Adrenal gland (tissue), 12 donors: ENCODE measurements around the gene PACSIN2. TPM values are rescaled to one million over a fixed set of nuclear protein-coding genes. Genes with fewer than 3 reads are reported as not detected.
A peak's percentile ranks its signal among the peaks of the same experiment; 100 is the strongest.
"Not testable (repeated sequence)": the region's sequence is repeated elsewhere in the genome, so short reads cannot be mapped to it uniquely, and the experiment has no call there.

Experiments
- DNase-seq, 7 donors: peaks; one replicate each; pipeline ENCODE4 v3.0.0-alpha.2; 2019 to 2020
- H3K27ac ChIP-seq, 5 donors: fragments of 200-600 bp; sonication (generic) in 4 of 5; 1 replicate in 3 of 5; 2 replicates in 2 of 5; pipeline versions ENCODE4 v1.5.1 to v1.8.0; 2016 to 2020; ENCODE audit warnings: mild to moderate bottlenecking in 1 of 5
- H3K27me3 ChIP-seq: fragments of 200-600 bp; 2 replicates; pipeline ENCODE4 v1.8.0; 2021
- H3K36me3 ChIP-seq, 2 donors: fragments of 200-600 bp; replicated peaks in 1 of 2; 1 replicate in 1 of 2; 2 replicates in 1 of 2; pipeline versions ENCODE4 v1.5.1 to v1.8.0; 2018 to 2022
- H3K4me1 ChIP-seq, 2 donors: fragments of 200-600 bp; replicated peaks in 1 of 2; 1 replicate in 1 of 2; 2 replicates in 1 of 2; pipeline versions ENCODE4 v1.5.1 to v1.8.0; 2018 to 2021
- H3K4me3 ChIP-seq, 4 donors: fragments of 200-600 bp; sonication (generic) in 3 of 4; one replicate each; pipeline ENCODE4 v1.5.1; 2016 to 2018
- H3K9me3 ChIP-seq, 3 donors: fragments of 200-600 bp; sonication (generic) in 1 of 3; replicated peaks in 1 of 3; 1 replicate in 2 of 3; 2 replicates in 1 of 3; pipeline versions ENCODE4 v1.5.1 to v1.8.0; 2016 to 2021
- POLR2A ChIP-seq, 2 donors: fragments of 450-650 bp; IDR thresholded peaks; one replicate each; pipeline ENCODE4 v1.6.1; 2017; ENCODE audit warnings: antibody characterized with exemption in 2 of 2, mild to moderate bottlenecking in 2 of 2, moderate library complexity in 1 of 2
- WGBS, 4 donors: extraction: QIAGEN DNeasy Blood & Tissue Kit in 2 of 4; methylation state at CpG; one replicate each; pipeline versions ENCODE4 v1.1.5 to v1.1.7; 2013 to 2017; 5-methylcytosine and 5-hydroxymethylcytosine counted together
- intact Hi-C, 2 donors: fragments of 100-400 bp; cut with DNase I; formaldehyde crosslinking; loops; one replicate each; pipeline versions ENCODE4 v1.14.1 to v1.15.0; 2022 to 2023
- polyA plus RNA-seq, 3 donors: library from polyadenylated mRNA; stranded (reverse); fragments of 200-250 nt in 2 of 3; fragments of 350-450 nt in 1 of 3; fragmentation: Illumina TruSeq in 1 of 3; extraction: RNeasy Lipid Tissue Mini Kit (QIAGEN cat#74804) in 1 of 3; gene quantifications; one replicate each; pipeline ENCODE4 v1.2.3, GENCODE V29; 2013 to 2014
- total RNA-seq, 9 donors: library from RNA; depleted of rRNA in 4 of 9; stranded (reverse); fragments of >200 nt in 4 of 9; fragments of 120-200 nt in 1 of 9; fragmentation: NEBNext Ultra II Directional in 1 of 9; extraction: Animal tissue kit (Norgen Biotek cat#: 25700) in 1 of 9; gene quantifications; one replicate each; pipeline versions ENCODE4 v1.1.0 to v1.2.4, GENCODE V29; 2013 to 2023
- TF ChIP-seq, protein P1 (sequence below), 6 experiments: fragments of 450-650 bp in 4 of 6; fragments of 200-600 bp in 2 of 6; sonication (generic) in 1 of 6; IDR thresholded peaks; 1 replicate in 5 of 6; 2 replicates in 1 of 6; pipeline versions ENCODE4 v1.5.1 to v1.8.0; 2016 to 2021; ENCODE audit warnings: antibody characterized with exemption in 6 of 6, mild to moderate bottlenecking in 2 of 6, moderate library complexity in 1 of 6
- donor health status: healthy with polysubstance abuse.
- donor health status: Bipolar disorder and iron deficiency.
- donor health status: DM: yes; HTN: yes; CAD: no.
- donor health status: DM: no; HTN: no; CAD: no.
- donor health status: DM: no; HTN: no; CAD: no.
- donor health status: DM: yes; HTN: yes; CAD: no.

PACSIN2 gene
- total and polyA plus RNA-seq, 12 donors, result 29.8 to 186 (median 115) TPM

- Histone ChIP-seq H3K4me3 (no peak overlapping the region), H3K4me1 (peaks cover 34 to 67% of the 10 kb centered on the region in 2 donors), H3K27me3 (no peaks in the 10 kb centered on the region), H3K36me3 (no peaks in the 10 kb centered on the region), H3K27ac (peak overlapping the region in 3 of 5 donors; percentile 2 to 44 (median 28)), H3K9me3 (no peaks in the 10 kb centered on the region)
- WGBS, 4 donors, result 52 to 66% (median 62%) methylated on average over 3 to 4 of the region's 4 CpGs
- TF ChIP-seq, protein P1, sequence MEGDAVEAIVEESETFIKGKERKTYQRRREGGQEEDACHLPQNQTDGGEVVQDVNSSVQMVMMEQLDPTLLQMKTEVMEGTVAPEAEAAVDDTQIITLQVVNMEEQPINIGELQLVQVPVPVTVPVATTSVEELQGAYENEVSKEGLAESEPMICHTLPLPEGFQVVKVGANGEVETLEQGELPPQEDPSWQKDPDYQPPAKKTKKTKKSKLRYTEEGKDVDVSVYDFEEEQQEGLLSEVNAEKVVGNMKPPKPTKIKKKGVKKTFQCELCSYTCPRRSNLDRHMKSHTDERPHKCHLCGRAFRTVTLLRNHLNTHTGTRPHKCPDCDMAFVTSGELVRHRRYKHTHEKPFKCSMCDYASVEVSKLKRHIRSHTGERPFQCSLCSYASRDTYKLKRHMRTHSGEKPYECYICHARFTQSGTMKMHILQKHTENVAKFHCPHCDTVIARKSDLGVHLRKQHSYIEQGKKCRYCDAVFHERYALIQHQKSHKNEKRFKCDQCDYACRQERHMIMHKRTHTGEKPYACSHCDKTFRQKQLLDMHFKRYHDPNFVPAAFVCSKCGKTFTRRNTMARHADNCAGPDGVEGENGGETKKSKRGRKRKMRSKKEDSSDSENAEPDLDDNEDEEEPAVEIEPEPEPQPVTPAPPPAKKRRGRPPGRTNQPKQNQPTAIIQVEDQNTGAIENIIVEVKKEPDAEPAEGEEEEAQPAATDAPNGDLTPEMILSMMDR (IDR thresholded peaks at IDR 0.05), result no peak
- no peak for TF ChIP-seq POLR2A (IDR thresholded peaks at IDR 0.05)
- intact Hi-C loops, result no loop called here
- peak in 1 of 7 donors; percentile 12 for DNase-seq
Observed at GRCh38 chr22:42926104-42926503, 88.8 kb downstream of the PACSIN2 start.

GRCh38 chr22:42925598-42925997 is 89.4 kb downstream of the PACSIN2 start:
- Histone ChIP-seq H3K9me3 (no peaks in the 10 kb centered on the region), H3K27ac (peak overlapping the region in 3 of 5 donors; percentile 2 to 44 (median 28)), H3K36me3 (no peaks in the 10 kb centered on the region), H3K4me3 (no peak overlapping the region), H3K4me1 (peaks cover 34 to 66% of the 10 kb centered on the region in 2 donors), H3K27me3 (no peaks in the 10 kb centered on the region)
- TF ChIP-seq POLR2A (IDR thresholded peaks at IDR 0.05), result no peak
- TF ChIP-seq, protein P1 (IDR thresholded peaks at IDR 0.05), result no peak
- peak in 1 of 7 donors; percentile 15 for DNase-seq
- intact Hi-C loops, result no loop called here
- 70 to 91% (median 81%) methylated on average over 4 to 6 of the region's 6 CpGs for WGBS, 4 donors

GRCh38 chr22:42925031-42925430 is 89.9 kb downstream of the PACSIN2 start:
- H3K9me3 ChIP-seq, H3K4me3 ChIP-seq, intact Hi-C loops, H3K36me3 ChIP-seq, H3K27me3 ChIP-seq, H3K27ac ChIP-seq: not testable (repeated sequence)
- WGBS, 4 donors, result 92 to 95% (median 94%) methylated on average over 10 of the region's 10 CpGs
- DNase-seq, result peak in 1 of 7 donors; percentile 16
- H3K4me1 ChIP-seq, result peaks cover 30 to 66% of the 10 kb centered on the region in 2 donors

DNA sequence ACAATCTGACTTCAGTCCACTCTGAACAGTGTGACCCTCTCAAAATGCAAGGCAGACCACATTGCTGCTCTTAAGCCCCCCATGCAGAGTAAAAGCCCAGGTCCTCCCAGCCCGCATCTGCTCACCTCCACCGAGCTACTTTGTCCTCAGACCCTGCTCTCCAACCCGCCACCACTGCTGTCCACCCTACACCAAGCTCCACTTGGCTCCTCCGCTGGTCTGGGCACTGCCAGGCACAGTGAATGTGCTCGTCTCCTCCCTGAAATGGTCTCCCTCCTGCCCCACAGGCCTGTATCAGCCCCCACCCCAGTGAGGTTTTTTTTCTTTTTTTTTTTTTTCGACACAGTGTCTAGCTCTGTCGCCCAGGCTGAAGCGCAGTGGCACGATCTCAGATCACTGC is 90.5 kb downstream of the PACSIN2 start:
- DNase-seq, result peak in 1 of 7 donors; percentile 16
- Histone ChIP-seq H3K27ac (no peak overlapping the region), H3K4me1 (peaks cover 29 to 66% of the 10 kb centered on the region in 2 donors), H3K27me3 (no peaks in the 10 kb centered on the region), H3K9me3 (no peaks in the 10 kb centered on the region), H3K36me3 (no peaks in the 10 kb centered on the region), H3K4me3 (no peak overlapping the region)
- 90 to 97% (median 97%) methylated on average over 9 of the region's 9 CpGs for WGBS, 4 donors
- TF ChIP-seq, protein P1 (IDR thresholded peaks at IDR 0.05), result no peak
- TF ChIP-seq POLR2A (IDR thresholded peaks at IDR 0.05), result no peak
- intact Hi-C loops, result no loop called here
